Stimulated activated CD4-positive, alpha-beta T cell treated with anti-CD3 and anti-CD28 coated beads, Interleukin-2, amount 100 ng/mL, for 4 hours (primary cell): ENCODE data around the gene KCNMB2.
"Not testable (repeated sequence)": the region's sequence is repeated elsewhere in the genome, so short reads cannot be mapped to it uniquely, and the experiment has no call there.

ENCODE experiments used
- DNase-seq: peaks from one replicate; pipeline ENCODE4 v3.0.0-alpha.2; 2020; ENCODE audit warnings: low read depth

Gene KCNMB2

GRCh38 chr3:178808748-178809147 lies 272.5 kb downstream of the KCNMB2 start:
- no peak for DNase-seq

DNA sequence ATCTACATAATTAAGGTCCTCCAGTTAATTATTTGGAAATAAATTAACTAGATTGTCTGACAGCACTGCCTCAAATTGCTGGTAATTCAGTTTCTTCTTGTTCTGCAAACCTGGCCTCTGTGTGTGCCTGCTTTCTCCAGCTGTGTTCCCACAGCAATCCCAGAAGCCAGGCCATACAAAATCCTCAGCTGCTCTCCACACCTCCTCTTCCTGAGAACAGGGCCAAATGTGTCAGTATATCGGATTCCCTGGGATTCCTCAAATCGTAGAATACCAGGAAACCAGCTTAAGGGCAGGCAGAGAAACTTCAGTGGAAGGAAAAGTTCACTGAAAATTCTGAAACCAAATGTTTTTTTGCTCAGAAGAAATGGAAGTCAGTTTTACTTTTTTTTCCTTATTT lies 273.9 kb downstream of the KCNMB2 start:
- DNase-seq = no peak

DNA sequence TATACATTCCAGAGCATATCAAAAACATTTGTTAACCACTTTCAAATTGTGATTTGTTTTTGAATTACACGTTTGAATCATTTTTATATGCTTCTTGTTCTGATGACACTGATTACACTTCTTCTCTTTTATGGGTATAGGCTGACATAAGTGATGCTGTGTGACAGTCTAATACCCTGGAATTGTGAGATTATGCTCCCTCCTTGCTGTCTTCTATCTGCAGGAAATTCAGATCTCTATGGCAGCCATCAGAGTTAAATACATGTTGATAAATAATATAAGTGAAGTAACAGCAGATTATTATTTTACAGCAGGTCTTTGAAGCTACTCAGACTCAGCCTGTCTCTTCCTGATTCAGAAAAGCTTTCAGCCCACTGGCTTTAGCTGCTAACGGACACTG lies 286.5 kb downstream of the KCNMB2 start:
- DNase-seq = no peak

- DNase-seq = no peak
Measured at GRCh38 chr3:178823150-178823549, 286.9 kb downstream of the KCNMB2 start.

DNA sequence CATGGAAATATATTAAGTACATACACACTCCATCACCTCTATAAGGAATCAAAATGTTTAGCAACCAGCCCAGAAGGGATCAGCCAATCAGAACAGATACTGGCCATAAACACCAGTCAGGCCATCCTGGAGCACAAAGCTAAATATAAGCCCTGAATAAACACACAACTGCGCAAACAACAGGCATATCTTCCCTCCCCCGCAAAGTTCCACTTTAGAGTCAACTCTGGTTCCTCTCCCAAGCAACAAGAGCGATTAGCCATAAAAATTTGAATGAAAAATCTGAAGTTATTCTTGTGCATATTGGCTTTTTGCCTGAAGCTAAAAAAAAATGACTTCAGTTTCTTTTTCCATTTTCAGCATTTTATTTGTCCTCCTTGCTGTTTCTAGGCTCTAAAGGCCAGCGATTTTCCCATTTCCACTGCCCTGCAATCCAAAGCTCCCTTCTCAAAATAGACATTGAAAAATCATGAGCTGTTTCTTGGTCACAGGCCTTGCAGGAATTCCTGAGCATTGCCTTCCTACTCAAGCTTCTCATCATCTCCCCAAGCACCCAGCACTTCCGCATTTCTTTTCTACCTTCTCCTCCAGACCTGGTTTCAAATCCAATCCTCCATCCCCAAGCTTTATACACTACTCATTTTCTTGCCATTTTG lies 287.5 kb downstream of the KCNMB2 start:
- no peak for DNase-seq

GRCh38 chr3:178826435-178827123 lies 290.3 kb downstream of the KCNMB2 start:
- DNase-seq = no peak

- DNase-seq = no peak
Measured at GRCh38 chr3:178827285-178827856, 291.1 kb downstream of the KCNMB2 start.

DNA sequence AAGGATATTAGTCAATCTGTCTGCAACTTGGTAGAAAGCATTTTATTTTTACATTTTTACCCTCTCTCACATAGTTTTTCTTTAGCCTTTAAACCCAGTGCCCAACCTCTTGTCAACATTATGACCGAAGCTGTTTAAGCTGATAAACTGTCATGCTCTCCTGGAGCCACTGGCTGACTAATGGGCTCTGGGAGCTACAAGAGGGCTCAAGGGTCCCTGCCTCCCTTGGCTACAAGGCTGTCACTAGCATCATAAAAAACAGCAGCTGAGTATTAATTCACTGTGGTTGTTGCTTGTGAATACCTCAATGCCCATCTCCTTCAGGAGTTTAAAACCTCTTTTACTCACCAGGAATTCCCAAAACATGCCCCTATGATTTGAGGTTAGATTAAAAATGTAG lies 297.5 kb downstream of the KCNMB2 start:
- no peak for DNase-seq

- DNase-seq = no peak
Measured at GRCh38 chr3:178835033-178835432, 298.8 kb downstream of the KCNMB2 start.

GRCh38 chr3:178837512-178837911 lies 301.3 kb downstream of the KCNMB2 start:
- no peak for DNase-seq

DNA sequence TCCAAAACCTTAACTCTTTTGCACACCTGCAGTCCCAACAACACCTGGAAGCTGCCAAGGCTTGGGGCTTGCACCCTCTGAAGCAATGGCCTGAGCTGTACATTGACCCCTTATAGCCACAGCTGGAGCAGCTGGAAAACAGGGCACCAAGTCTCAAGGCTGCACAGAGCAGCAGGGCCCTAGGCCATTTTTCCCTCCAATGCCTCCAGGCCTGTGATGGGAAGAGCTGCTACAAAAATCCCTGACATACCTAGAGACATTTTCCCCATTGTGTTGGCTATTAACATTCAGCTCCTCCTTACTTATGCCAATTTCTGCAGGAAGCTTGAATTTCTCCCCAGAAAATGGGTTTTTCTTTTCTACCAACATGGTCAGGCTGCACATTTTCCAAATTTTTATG lies 304.4 kb downstream of the KCNMB2 start:
- DNase-seq = no peak

DNA sequence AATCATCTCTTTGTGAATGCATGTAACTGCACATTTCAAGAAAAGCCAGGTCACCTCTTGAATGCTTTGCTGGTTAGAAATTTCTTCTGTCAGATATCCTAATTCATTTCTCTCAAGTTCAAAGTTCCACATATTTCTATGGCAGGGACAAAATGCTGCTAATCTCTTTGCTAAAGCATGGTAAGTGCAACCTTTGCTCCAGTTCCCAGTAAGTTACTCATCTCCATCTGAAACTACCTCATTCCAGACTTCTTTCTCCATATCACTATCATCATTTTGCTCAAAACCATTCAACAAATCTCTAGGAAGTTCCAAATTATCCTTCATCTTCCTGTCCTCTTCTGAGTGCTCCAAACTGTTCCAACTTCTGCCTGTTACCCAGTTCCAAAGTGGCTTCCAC lies 304.8 kb downstream of the KCNMB2 start:
- DNase-seq = no peak

GRCh38 chr3:178844916-178845315 lies 308.7 kb downstream of the KCNMB2 start:
- no peak for DNase-seq

- DNase-seq = no peak
Measured at GRCh38 chr3:178845420-178846118, 309.3 kb downstream of the KCNMB2 start.

DNA sequence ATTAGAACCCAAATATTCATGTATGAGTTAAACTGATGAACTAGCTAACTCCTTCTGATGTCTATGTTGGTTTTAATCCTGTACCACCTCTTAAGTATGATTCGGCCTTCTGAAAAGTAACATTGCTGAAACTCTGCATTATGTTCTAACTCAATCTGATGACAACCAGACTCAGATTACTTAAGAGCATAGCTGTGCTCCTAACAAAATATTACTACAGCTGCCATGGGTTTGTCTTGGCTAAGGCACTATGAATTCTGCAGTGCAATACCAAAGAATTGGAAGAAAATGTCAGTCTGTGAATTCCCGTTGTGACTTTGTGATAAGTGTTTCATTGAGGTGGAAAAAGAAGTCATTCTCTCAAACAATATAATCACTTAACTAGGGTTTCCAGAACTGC lies 311.0 kb downstream of the KCNMB2 start:
- no peak for DNase-seq

DNA sequence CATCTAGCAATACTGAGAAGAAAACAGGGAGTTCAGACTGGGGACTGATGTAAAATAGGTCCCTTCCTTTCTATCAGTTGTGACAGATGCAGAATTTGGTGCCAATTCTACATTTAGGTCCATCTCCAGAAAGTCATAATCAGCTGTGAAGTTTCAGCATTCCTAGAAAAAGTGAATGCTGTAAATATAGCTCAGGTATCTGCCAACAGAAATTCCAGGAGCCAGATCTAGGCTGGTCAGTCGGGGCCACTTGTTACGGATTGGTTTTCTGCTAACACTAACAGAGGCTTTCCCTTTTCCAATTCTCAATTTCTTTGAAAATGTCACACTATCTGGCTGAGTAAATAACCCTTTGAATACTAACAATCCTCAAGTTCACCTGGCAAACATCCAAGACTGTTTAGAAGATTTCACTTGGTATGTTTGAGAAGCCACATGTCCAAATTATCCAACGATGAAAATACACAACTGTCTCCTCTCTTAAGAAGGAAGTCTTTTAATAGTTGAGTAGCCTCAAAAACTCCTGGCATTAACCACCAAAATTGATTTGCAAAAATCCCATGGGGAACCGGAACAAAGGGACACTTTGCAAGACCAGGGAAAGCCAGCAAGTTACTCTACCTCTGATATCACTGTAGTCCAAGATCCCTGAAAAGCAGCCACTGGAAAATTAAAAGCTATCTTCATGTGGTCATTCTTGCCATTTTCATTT lies 313.1 kb downstream of the KCNMB2 start:
- DNase-seq = no peak

DNA sequence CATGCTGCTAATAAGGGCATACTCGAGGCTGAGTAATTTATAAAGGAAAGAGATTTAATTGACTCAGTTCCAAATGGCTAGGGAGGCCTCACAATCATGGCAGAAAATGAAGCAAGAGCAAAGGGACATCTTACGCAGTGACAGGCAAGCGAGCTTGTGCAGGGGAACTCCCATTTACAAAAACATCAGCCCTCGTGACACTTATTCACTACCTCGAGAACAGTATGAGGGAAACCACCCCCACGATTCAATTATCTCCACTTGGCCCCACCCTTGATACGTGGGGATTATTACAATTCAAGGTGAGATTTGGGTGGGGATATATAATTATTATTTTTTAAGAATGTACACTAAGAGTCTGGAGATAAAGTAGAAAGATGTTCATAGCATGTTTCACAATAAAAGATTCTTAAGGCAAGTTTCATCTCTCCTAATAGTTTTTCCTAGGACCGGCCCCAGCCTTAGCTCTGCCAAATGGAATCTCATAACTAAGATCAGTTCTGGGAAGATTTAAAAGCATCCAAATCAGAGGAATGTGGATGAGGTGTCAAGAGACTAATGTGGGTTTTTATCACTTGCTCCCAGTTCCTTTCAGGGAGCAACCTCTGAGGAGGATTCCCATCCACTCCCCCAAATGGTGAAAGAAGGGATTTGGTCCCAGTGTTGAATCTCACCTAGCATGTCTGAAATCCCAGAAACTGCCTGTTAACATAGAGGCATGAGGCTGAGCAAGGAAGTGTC lies 314.4 kb downstream of the KCNMB2 start:
- DNase-seq = no peak

DNA sequence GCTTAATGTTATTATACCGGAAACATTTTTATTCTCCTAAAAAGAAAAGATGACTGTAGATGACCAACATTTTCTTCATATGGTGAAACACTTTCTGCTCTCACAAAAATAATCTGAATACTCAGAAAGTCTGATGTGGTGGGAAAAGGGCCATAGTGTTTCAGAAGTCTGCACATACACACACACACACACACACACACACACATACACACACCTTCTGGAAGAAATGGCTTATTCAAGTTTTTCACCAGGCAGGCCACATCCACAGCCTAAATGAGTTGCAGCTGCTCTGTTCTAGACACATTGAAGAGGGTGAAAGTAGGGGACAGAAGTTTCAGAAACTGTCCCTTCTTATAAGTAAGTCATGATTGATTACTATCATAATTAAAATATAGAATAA lies 315.3 kb downstream of the KCNMB2 start:
- DNase-seq = no peak

- no peak for DNase-seq
Measured at GRCh38 chr3:178856804-178857203, 320.6 kb downstream of the KCNMB2 start.

GRCh38 chr3:178859386-178859785 lies 323.1 kb downstream of the KCNMB2 start:
- no peak for DNase-seq

DNA sequence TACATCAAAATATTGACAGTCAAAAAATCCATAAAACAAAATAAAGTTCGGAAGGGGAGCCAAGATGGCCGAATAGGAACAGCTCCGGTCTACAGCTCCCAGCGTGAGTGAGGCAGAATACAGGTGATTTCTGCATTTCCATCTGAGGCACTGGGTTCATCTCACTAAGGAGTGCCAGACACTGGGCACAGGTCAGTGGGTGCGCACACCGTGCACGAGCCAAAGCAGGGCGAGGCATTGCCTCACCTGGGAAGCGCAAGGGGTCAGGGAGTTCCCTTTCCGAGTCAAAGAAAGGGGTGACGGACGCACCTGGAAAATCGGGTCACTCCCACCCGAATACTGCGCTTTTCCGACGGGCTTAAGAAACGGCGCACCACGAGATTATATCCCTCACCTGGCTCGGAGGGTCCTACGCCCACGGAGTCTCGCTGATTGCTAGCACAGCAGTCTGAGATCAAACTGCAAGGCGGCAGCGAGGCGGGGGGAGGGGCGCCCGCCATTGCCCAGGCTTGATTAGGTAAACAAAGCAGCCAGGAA lies 323.7 kb downstream of the KCNMB2 start:
- DNase-seq = not testable (repeated sequence)
